ENCODE measurements around the gene C11orf71.

DNA sequence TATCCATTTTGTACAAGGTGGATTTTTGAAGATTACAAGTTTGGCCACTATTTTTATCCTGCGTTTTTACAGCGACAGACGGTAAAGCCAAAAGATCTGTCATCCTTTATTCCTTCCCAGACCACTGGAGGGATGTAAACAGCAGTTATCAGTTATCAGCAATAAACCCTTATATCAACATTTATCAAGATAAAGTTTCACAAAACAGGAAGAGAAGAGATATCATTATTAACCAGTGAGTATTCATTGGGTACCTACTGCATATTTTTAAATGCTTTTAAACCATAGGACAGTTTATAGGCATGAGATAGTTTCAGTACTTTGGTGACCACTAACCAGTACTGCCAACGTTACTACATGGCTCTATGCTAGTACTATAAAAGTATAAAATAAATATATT, 33.1 kb upstream of the C11orf71 start:
- TF ChIP-seq CTCF (IDR thresholded peaks at IDR 0.05) (no peak), ZFX (IDR thresholded peaks at IDR 0.05; ENCODE audit: borderline replicate concordance) (no peak)
